Activated CD8-positive, alpha-beta memory T cell treated with anti-CD3 and anti-CD28 coated beads, Interleukin-2, amount 50 U/mL, for 1 hour (primary cell): Measurements from ENCODE around the gene MXD4.
"Not testable (repeated sequence)": the region's sequence is repeated elsewhere in the genome, so short reads cannot be mapped to it uniquely, and the experiment has no call there.

Source experiments
- DNase-seq: peaks from one replicate; pipeline ENCODE4 v3.0.0-alpha.2; 2020; ENCODE audit errors: extremely low read depth

Gene MXD4

GRCh38 chr4:2250357-2251072 lies 11.4 kb downstream of the MXD4 start:
- DNase-seq: no peak

- DNase-seq: no peak
Observed at GRCh38 chr4:2249526-2250356, 12.2 kb downstream of the MXD4 start.

- DNase-seq: no peak
Observed at GRCh38 chr4:2248821-2249261, 13.1 kb downstream of the MXD4 start.

- no peak for DNase-seq
Observed at GRCh38 chr4:2248044-2248780, 13.7 kb downstream of the MXD4 start.

GRCh38 chr4:2247128-2248043 lies 14.5 kb downstream of the MXD4 start:
- DNase-seq: no peak

GRCh38 chr4:2246384-2247127 lies 15.4 kb downstream of the MXD4 start:
- DNase-seq: no peak

GRCh38 chr4:2245787-2246275 lies 16.1 kb downstream of the MXD4 start:
- no peak for DNase-seq

- DNase-seq: no peak
Observed at GRCh38 chr4:2245057-2245786, 16.7 kb downstream of the MXD4 start.

- no peak for DNase-seq
Observed at GRCh38 chr4:2243681-2244380, 18.1 kb downstream of the MXD4 start.

- DNase-seq: peak; percentile 97
Observed at GRCh38 chr4:2241410-2242353, 20.2 kb downstream of the MXD4 start, which contains the start of the genes HAUS3 and POLN. Gene HAUS3 (minus strand): TSS chr4:2242121. CDS start chr4:2240946, 1,175 bp downstream. Gene POLN (minus strand): TSS chr4:2242121. CDS start chr4:2229231, 12,890 bp downstream.

- no peak for DNase-seq
Observed at GRCh38 chr4:2241003-2241402, 20.9 kb downstream of the MXD4 start.

GRCh38 chr4:2236944-2237666 lies 24.8 kb downstream of the MXD4 start:
- DNase-seq: no peak

- no peak for DNase-seq
Observed at GRCh38 chr4:2231082-2231481, 30.8 kb downstream of the MXD4 start.

- no peak for DNase-seq
Observed at GRCh38 chr4:2226261-2226660, 35.6 kb downstream of the MXD4 start.

- DNase-seq: no peak
Observed at GRCh38 chr4:2222838-2223237, 39.1 kb downstream of the MXD4 start.

GRCh38 chr4:2221378-2221777 lies 40.5 kb downstream of the MXD4 start:
- DNase-seq: not testable (repeated sequence)

- DNase-seq: peak; percentile 57
Observed at GRCh38 chr4:2220016-2220630, 41.8 kb downstream of the MXD4 start.
